AG09319 (cell line): ENCODE measurements around the gene HNRNPLL.
"Not testable (repeated sequence)": the region's sequence is repeated elsewhere in the genome, so short reads cannot be mapped to it uniquely, and the experiment has no call there.

Source experiments
- DNase-seq: peaks from one replicate; pipeline ENCODE4 v3.0.0-alpha.2; 2010; ENCODE audit warnings: low read depth; ENCODE audit errors: extremely low read depth
- TF ChIP-seq, protein P1 (sequence below): IDR thresholded peaks from 2 replicates; pipeline ENCODE4 v1.5.1; 2011; ENCODE audit warnings: low read depth, mild to moderate bottlenecking, inconsistent platforms, low read length, moderate library complexity

The HNRNPLL gene

DNA sequence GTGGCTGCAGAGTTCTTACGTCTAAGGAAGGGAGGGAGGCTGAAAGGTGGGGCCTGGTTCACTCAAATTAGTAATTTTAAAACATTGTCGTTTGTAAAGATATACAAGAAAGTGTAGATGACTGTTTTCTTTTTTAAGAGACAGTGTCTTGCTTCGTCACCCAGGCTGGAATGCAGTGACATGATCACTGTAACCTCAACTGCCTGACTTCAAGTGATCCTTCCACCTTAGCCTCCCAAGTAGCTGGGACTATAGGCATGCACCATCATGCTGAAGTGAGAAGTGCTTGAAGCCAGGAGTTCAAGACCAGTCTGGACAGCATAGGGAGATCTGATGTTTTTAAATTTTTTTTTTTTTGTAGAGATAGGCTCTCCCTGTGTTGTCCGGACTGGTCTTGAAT lies 52.9 kb downstream of the HNRNPLL start:
- DNase-seq, result no peak
- TF ChIP-seq, protein P1, sequence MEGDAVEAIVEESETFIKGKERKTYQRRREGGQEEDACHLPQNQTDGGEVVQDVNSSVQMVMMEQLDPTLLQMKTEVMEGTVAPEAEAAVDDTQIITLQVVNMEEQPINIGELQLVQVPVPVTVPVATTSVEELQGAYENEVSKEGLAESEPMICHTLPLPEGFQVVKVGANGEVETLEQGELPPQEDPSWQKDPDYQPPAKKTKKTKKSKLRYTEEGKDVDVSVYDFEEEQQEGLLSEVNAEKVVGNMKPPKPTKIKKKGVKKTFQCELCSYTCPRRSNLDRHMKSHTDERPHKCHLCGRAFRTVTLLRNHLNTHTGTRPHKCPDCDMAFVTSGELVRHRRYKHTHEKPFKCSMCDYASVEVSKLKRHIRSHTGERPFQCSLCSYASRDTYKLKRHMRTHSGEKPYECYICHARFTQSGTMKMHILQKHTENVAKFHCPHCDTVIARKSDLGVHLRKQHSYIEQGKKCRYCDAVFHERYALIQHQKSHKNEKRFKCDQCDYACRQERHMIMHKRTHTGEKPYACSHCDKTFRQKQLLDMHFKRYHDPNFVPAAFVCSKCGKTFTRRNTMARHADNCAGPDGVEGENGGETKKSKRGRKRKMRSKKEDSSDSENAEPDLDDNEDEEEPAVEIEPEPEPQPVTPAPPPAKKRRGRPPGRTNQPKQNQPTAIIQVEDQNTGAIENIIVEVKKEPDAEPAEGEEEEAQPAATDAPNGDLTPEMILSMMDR, result no peak

DNA sequence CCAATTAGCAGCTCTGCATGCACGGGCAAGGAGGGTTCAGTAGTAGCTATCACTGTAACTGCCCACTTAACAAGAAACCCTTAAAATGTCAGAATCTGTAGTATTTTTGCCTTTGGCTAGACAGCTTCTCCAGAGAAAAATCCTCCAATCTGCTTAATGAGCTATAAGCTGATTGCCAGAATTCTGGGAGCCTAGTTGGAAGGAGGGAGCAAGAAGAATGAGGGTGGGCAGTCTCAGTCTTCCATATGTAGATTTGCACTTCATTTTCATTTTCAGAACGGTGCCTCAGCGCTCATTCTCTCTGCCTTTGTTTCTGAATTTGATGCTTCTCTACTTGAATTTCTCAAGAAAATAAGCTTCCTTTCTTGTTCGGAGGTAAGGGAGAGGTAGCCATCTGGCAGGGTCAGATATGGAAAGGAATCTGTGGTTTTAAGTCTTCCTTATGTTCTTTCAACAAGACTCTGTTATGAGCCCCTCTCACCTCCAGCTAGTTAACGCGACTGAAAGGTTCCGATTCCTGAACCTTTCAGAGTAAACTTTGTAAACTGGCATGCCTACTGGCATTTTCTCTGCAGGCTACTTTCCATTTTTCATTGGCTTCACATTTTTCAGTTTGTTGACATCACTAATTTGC lies 53.5 kb downstream of the HNRNPLL start:
- no peak for DNase-seq
- TF ChIP-seq, protein P1, result no peak

DNA sequence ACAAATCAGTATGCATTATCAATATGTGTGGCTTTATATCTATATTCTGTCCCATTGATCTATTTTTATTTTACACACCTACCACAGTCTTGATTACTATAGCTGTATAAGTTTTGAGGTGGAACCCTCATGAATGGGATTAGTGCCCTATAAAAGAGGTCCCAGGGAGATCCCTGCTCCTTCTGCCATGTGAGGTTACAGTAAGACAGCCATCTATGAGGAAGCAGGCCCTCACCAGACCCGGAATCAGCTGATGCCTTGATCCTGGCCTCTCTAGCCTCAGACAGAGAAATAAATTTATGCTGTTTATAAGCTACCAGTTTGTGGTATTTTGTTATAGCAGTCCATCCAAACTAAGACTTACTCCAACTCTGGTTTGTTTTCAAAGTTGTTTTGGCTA lies 54.9 kb downstream of the HNRNPLL start:
- no peak for DNase-seq
- TF ChIP-seq, protein P1, result no peak

DNA sequence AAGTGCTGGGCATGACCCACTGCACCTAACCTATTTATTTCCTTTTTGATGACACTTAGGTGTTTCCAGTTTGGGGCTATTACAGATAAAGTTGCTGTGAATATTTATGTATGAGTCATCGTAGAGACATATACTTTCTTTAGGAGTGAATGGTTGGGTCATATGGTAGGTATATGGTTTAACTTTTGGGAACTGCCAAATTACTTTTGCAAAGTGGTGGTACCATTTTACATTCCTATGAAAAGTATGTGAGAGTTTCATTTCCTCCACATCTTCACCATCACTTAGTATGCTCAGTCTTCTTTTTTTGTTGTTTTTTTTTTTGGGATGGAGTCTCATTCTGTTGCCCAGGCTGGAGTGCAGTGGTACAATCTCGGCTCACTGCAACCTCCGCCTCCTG lies 56.1 kb downstream of the HNRNPLL start:
- no peak for DNase-seq
- TF ChIP-seq, protein P1, result no peak

DNA sequence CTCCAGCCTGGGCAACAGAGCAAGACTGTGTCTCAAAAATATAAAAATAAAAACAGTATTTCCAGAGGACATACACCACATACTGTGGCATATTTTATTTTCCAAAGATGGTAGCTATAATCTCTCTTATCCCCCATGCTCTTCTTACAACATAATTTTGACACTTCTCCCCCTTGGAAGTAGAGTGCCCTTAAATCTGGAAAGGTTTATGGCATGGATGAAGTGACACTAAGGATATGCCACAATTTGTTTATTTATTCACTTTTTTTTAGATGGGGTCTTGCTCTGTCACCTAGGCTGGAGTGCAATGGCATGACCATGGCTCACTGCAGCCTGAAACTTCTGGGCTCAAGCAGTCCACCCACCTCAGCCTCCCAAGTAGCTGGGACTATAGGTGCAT lies 56.7 kb downstream of the HNRNPLL start:
- TF ChIP-seq, protein P1, result no peak
- DNase-seq, result no peak

DNA sequence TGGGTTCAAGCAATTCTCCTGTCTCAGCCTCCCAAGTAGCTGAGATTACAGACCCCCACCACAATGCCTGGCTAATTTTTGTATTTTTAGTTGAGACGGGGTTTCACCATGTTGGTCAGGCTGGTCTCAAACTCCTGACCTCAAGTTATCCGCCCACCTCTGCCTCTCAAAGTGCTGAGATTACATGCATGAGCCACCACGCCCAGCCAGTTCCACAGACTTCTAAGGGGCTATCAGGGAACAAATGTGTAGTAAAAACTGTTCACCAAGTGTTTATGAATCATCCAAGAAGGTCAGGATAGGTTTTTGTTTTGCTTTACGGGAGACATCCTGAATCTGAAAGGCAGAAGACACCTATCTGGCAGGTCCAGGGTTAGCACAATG lies 60.5 kb downstream of the HNRNPLL start:
- not testable (repeated sequence) for DNase-seq

DNA sequence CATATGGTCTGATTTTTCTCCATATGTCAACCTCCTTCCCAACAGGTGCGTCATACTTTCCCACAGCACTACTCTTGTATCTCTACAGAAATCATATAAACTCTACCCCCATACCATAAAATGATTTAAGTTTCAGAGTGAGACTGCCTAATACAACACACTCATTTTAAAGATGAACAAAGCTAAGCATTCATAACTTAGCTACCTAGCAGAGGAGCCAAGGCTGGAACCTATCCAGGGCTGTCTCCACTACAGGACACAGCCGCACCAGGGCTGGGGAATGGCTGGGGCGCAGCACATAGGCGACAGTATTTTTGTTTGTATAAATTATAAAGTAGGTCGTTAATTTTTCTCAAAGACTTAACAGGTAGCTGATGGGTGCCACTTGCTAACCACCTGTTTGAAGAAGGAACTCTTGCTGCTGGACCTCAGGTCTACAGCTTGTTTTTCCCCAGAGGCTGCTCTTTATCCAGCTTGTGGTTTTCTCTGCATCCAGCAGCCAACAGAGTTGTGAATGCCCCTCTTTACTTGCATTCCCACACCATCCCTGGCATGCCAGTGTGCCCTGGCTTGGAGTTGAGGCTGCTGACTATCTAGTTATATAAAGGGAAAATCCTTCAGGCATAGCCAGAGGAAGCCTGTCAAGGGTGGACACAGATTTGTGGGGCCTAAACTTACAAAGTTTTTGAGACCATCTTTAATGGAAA lies 62.0 kb downstream of the HNRNPLL start:
- TF ChIP-seq, protein P1, result no peak
- no peak for DNase-seq

DNA sequence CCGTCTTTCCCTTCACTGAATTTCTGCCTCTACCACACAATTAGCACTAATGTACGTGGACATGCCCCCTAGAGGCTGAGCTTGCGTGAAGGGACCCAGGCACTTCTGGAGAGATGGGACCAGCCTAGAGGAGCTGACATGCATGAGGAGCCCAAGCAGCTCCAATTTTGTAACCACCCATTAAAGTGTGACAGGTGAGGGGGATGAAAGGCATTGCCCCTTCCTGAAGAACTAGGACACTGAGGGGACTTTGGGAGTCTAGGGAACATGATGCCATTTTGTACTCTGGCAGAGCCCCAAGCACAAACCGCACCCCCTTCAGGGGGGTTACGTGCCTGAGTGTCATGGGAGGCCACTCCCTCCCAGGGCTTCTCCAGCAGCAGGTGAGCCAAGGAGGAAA lies 63.6 kb downstream of the HNRNPLL start:
- no peak for DNase-seq
- TF ChIP-seq, protein P1, result no peak
